ENCODE data around the gene CAND2.

CAND2 gene

GRCh38 chr3:12799525-12800440 lies 3.3 kb downstream of the CAND2 start:
- in situ Hi-C loops (cut with MboI; ENCODE audit: low sequenced_read_pairs) = no loop called here

DNA sequence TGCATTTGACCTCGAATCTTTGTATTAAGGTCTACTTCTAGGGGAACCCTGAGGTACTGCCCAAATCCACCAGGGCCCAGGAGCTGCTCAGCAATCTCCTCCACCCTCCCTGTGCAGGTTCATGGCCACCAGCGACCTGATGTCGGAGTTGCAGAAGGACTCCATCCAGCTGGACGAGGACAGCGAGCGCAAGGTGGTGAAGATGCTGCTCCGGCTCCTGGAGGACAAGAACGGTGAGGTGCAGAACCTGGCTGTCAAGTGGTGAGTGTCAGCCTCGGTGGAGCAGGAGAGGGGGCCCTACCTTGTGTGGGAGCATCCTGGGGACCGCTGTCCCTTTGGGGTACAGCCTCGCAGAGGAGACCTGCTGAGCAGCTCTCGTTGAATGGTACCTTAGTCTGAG lies 6.9 kb downstream of the CAND2 start:
- in situ Hi-C loops (cut with MboI; ENCODE audit: low sequenced_read_pairs) = no loop called here

GRCh38 chr3:12807066-12807465 lies 10.6 kb downstream of the CAND2 start:
- in situ Hi-C loops (cut with MboI; ENCODE audit: low sequenced_read_pairs) = no loop called here

DNA sequence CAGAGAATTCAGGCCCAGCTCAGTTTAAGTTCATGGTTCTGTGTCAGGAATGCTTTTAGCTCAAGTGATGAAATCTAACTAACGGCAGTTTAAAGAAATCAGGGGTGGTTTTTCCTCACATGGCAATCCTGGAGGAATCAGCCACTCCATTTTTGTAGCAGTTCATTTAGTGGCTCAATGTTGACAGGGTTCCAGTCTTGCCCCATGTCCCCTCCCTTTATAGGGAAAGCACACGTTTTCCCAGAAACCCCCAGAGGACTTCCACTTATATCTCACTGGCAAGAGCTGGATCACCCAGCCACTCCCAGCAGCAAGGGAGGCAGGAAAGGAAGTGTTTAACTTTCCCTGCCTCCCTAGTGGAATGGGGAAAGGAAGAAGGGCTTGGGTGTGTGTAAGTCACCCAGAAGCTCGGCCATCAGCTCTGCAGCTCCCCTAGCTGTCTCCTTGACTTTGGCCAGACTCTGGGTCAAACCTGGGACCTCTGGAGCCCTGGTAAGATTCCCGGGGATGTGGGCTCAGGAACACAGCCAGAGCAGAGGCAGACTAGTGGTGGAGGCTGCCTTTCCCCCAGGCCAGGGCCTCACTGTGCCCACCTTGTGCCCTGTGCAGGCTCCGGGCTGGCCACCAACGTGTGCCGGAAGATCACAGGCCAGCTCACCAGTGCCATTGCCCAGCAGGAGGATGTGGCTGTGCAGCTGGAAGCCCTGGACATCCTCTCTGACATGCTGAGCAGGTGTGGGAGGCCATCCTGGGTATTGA lies 11.3 kb downstream of the CAND2 start:
- in situ Hi-C loops (cut with MboI; ENCODE audit: low sequenced_read_pairs) = no loop called here

GRCh38 chr3:12808587-12808986 lies 12.1 kb downstream of the CAND2 start:
- in situ Hi-C loops (cut with MboI; ENCODE audit: low sequenced_read_pairs) = no loop called here

DNA sequence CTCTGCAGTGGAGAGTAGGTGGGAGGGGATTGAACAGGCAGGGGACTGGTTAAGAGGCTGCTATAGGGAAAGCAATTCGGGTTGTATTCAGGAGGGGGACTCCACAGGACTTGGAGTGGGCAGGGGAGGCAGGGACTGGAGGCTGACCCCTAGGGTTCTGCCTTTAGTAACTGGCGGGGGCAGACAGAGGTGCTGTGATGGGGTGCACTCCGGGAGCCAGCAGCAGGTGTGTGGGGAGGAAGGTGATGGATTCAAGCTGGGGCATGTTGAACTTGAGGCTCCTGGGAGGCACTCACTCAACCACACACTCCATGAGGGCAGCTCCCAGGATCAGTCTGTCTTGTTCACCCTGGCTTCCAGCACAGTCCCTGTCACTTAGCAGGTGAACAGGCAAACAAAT lies 12.5 kb downstream of the CAND2 start:
- in situ Hi-C loops (cut with MboI; ENCODE audit: low sequenced_read_pairs) = no loop called here

GRCh38 chr3:12809435-12809834 lies 13.0 kb downstream of the CAND2 start:
- in situ Hi-C loops (cut with MboI; ENCODE audit: low sequenced_read_pairs) = no loop called here

DNA sequence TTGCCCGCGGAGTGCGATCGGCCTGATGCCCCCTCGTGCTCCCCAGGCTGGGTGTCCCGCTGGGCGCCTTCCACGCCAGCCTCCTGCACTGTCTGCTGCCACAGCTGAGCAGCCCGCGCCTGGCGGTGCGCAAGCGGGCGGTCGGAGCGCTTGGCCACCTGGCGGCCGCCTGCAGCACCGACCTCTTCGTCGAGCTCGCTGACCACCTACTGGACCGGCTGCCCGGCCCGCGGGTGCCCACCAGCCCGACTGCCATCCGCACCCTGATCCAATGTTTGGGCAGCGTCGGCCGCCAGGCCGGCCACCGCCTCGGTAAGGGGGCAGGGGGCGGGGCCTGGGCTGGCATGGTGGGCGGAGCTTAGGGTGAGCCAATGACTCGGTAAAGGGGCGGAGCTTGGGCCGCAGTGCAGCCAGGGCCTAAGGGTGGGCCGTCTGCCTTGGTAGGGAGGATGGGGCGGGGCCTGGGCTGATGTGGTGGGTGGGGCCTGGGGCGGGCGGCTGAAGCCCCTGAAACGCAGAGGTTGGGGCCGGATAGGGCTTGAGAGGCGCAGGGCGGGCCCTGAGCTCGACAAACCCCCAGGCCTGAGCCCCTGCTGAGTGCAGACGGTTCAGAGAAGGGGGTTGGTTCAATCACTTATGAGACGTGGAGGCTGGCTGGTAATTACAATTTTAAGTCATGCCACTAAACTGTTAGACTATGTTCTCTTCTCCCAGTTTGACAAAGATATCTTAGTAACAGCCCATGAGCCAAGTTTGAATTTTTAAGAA lies 13.7 kb downstream of the CAND2 start:
- in situ Hi-C loops (cut with MboI; ENCODE audit: low sequenced_read_pairs) = no loop called here

- in situ Hi-C loops (cut with MboI; ENCODE audit: low sequenced_read_pairs) = no loop called here
Observed at GRCh38 chr3:12810961-12811360, 14.5 kb downstream of the CAND2 start.

- in situ Hi-C loops (cut with MboI; ENCODE audit: low sequenced_read_pairs) = no loop called here
Observed at GRCh38 chr3:12812812-12813211, 16.3 kb downstream of the CAND2 start.

- in situ Hi-C loops (cut with MboI; ENCODE audit: low sequenced_read_pairs) = no loop called here
Observed at GRCh38 chr3:12813967-12814366, 17.5 kb downstream of the CAND2 start.

GRCh38 chr3:12815078-12815477 lies 18.6 kb downstream of the CAND2 start:
- in situ Hi-C loops (cut with MboI; ENCODE audit: low sequenced_read_pairs) = no loop called here

DNA sequence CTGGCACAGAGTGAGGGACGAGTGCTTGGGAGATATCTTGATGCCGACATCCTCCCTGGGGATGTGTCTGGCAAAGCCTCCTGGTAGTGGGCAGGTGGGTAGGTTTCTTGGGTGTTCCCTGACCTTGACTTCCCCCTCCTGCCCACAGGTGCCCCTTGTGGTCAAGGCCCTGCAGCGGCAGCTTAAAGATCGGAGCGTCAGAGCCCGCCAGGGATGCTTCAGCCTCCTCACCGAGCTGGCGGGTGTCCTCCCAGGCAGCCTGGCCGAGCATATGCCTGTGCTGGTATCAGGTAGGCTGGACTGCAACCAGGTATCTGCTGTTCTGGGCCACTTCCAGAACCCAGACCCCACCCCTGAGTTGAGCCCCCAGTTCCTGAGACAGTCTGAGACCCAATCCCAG lies 19.2 kb downstream of the CAND2 start:
- in situ Hi-C loops (cut with MboI; ENCODE audit: low sequenced_read_pairs) = no loop called here

DNA sequence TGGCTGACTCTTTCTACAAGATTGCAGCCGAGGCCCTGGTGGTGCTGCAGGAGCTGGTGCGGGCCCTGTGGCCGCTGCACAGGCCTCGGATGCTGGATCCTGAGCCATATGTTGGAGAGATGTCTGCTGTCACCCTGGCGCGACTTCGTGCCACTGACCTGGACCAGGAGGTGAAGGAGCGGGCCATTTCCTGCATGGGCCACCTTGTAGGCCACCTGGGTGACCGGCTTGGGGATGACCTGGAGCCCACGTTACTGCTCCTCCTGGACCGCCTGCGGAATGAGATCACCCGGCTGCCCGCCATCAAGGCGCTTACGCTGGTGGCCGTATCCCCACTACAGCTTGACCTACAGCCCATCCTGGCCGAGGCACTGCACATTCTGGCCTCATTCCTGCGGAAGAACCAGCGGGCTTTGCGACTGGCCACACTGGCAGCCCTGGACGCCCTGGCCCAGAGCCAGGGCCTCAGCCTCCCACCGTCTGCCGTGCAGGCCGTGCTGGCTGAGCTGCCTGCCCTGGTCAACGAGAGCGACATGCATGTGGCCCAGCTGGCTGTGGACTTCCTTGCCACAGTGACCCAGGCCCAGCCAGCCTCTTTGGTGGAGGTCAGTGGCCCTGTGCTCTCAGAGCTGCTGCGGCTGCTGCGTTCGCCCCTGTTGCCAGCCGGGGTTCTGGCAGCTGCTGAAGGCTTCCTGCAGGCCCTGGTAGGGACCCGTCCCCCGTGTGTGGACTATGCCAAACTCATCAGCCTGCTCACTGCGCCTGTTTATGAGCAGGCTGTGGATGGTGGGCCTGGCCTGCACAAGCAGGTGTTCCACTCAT lies 20.3 kb downstream of the CAND2 start:
- in situ Hi-C loops (cut with MboI; ENCODE audit: low sequenced_read_pairs) = no loop called here

DNA sequence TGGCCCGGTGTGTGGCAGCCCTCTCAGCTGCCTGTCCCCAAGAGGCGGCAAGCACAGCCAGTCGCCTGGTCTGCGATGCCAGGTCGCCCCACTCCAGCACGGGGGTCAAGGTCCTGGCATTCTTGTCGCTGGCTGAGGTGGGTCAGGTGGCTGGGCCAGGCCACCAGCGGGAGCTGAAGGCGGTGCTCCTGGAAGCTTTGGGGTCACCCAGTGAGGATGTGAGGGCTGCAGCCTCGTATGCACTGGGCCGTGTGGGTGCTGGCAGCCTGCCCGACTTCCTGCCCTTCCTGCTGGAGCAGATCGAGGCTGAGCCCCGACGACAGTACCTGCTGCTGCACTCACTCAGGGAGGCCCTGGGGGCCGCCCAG lies 20.8 kb downstream of the CAND2 start:
- in situ Hi-C loops (cut with MboI; ENCODE audit: low sequenced_read_pairs) = no loop called here

GRCh38 chr3:12818273-12818672 lies 21.8 kb downstream of the CAND2 start:
- in situ Hi-C loops (cut with MboI; ENCODE audit: low sequenced_read_pairs) = no loop called here

- in situ Hi-C loops (cut with MboI; ENCODE audit: low sequenced_read_pairs) = no loop called here
Observed at GRCh38 chr3:12818773-12819172, 22.3 kb downstream of the CAND2 start.

- in situ Hi-C loops (cut with MboI; ENCODE audit: low sequenced_read_pairs) = no loop called here
Observed at GRCh38 chr3:12822725-12823373, 26.4 kb downstream of the CAND2 start.

DNA sequence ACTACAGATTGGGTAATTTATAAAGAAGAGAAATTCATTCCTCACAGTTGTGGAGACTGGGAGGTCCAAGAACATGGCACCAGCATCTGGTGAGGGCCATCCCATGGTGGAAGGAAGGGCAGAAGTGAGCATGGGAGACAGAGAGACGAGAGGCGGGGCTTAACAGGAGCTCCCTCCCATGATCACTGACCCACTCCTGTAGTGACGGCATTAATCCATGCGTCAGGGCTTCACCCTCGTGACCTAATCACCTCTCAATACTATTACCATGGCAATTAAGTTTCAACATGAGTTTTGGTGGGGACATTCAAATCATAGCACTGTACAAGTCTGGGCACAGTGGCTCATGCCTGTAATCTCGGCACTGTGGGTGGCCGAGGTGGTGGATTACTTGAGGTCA lies 27.8 kb downstream of the CAND2 start:
- in situ Hi-C loops (cut with MboI; ENCODE audit: low sequenced_read_pairs) = no loop called here

DNA sequence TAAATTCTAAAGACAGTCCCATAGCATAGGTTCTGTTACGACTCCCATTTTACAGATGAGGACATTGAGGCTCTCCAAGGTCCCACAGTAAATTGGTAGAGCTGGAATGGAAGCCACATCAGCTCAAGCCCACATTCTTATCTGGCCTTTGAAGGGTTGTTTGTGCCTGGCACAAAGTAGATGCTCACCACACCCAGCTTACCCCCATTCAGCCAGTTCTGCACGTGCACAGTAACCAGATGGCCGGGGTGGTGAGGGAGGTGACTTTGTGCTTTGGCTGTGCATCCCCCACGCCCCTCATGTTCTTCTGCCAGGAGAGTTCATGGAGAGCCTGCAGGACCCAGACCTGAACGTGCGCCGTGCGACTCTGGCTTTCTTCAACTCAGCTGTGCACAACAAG lies 28.7 kb downstream of the CAND2 start:
- in situ Hi-C loops (cut with MboI; ENCODE audit: low sequenced_read_pairs) = no loop called here

Measured in HL-60/S4 (cell line).